GM18951 (cell line): ENCODE measurements around the gene NUDT9.
"Not testable (repeated sequence)": the region's sequence is repeated elsewhere in the genome, so short reads cannot be mapped to it uniquely, and the experiment has no call there.

ENCODE experiments used
- POLR2A ChIP-seq: IDR thresholded peaks from 4 replicates; pipeline ENCODE4 v1.6.1; 2011; ENCODE audit warnings: mild to moderate bottlenecking; ENCODE audit not compliant: insufficient read length, insufficient read depth; ENCODE audit errors: extremely low read depth
- in situ Hi-C: fragments of 300-500 bp; cut with MboI; formaldehyde crosslinking; loops from one replicate; pipeline ENCODE4 v1.12.0; 2022; ENCODE audit warnings: low sequenced_read_pairs, mixed read lengths, inconsistent platforms; ENCODE audit not compliant: unreplicated experiment

Gene NUDT9

DNA sequence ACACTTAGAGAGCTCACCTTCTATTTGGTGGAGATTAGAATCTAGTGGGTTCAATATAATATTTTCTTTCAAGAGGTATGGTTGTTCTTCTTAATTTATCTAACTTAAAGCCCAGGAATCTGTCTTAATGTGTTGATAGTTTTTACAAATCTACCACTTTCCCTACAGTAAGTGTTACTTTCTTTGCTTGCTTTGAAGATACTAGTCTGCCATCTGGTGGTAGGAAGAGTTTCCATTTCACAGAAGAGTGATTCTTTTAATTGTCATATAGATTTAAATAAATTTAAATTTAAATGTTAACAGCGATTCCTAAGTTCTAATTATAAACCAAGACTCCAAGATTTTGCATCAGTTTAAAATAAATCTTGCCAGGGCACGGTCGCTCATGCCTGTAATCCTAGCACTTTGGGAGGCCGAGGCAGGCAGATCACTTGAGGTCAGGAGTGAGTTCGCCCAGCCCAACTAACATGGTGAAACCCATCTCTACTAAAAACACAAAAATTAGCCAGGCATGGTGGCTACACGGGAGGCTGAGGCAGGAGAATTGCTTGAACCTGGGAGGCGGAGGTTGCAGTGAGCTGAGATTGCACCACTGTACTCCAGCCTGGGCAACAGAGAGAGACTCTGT, 43.5 kb downstream of the NUDT9 start:
- TF ChIP-seq POLR2A, result no peak
- in situ Hi-C loops, result loop anchor here (10.0 kb wide), 1 partner anchor 91 kb away; no protein-coding TSS in a partner anchor

- in situ Hi-C loops, result loop anchor here (10.0 kb wide), 1 partner anchor 95 kb away; no protein-coding TSS in a partner anchor
- no peak for TF ChIP-seq POLR2A
Measured at GRCh38 chr4:87469390-87469789, 47.0 kb downstream of the NUDT9 start.

- in situ Hi-C loops, result no loop called here
Measured at GRCh38 chr4:87476934-87477333, 54.6 kb downstream of the NUDT9 start.

GRCh38 chr4:87478732-87479250, 56.4 kb downstream of the NUDT9 start:
- in situ Hi-C loops, result no loop called here

More at GRCh38 chr4:87476934-87477333, 54.6 kb downstream of the NUDT9 start:
- no peak for TF ChIP-seq POLR2A

DNA sequence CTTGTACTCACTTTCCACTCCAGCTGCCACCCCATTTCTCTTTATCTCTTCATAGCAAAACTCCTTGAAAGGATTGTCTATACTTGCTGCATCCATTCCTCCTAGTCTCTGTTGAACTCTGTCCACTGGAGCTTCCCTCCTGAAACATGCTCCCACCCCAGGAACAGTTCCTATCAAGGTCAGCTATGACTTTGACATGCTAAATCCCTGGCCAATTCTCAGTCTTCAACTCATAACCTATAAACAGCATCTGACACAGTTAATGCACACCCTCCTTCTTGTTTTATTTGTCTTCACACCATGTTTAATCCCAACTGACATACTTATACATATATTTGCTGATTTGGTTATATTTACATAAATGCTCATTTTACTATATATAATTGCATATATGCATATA, 59.0 kb downstream of the NUDT9 start:
- no peak for TF ChIP-seq POLR2A
- in situ Hi-C loops, result no loop called here

More at GRCh38 chr4:87478732-87479250, 56.4 kb downstream of the NUDT9 start:
- no peak for TF ChIP-seq POLR2A

- in situ Hi-C loops, result not testable (repeated sequence)
Measured at GRCh38 chr4:87483247-87483646, 60.9 kb downstream of the NUDT9 start.

- in situ Hi-C loops, result not testable (repeated sequence)
Measured at GRCh38 chr4:87488666-87489065, 66.3 kb downstream of the NUDT9 start.

DNA sequence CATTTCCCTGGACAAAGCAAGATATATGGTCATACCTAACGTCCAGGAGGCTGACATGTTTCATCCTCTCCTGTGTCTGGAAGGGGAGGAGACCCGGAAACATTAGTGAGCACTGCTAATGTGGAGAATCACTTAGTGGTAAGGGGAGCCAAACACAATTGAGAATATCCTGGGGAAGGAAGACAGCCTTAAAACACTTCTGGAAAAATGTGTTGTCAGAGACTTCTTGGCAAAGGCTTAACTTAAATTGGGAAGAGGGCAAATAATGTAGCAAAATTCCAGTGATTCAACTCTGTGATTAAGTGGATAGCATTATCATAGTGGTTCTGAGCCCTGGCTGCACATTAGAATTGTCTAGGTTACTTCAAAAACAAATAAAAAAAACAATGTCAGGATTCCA, 67.3 kb downstream of the NUDT9 start:
- in situ Hi-C loops, result no loop called here

GRCh38 chr4:87490664-87491369, 68.4 kb downstream of the NUDT9 start:
- in situ Hi-C loops, result no loop called here
- no peak for TF ChIP-seq POLR2A

More for the DNA sequence above, 67.3 kb downstream of the NUDT9 start:
- TF ChIP-seq POLR2A, result no peak

- TF ChIP-seq POLR2A, result no peak
- in situ Hi-C loops, result no loop called here
Measured at GRCh38 chr4:87491436-87491835, 69.1 kb downstream of the NUDT9 start.

GRCh38 chr4:87491851-87492250, 69.5 kb downstream of the NUDT9 start:
- in situ Hi-C loops, result not testable (repeated sequence)

DNA sequence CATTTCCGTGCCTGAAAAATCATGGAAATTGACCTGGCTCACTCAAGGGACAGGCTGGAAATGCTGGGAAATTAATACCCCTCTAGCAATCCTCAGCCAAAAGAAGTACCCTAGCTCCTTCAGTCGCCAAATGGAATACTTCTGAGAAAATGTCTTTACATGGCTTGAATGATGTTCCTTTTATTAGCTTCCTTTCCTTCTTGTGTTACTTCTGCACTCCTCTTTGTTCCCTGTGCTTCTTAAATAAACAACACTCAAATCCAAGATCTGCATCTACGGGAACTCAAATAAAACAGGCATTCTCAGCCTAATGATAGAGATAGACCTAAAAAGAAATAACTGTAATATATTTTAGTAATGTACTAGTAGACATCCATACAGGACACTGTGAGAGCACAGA, 70.7 kb downstream of the NUDT9 start:
- no peak for TF ChIP-seq POLR2A
- in situ Hi-C loops, result no loop called here

DNA sequence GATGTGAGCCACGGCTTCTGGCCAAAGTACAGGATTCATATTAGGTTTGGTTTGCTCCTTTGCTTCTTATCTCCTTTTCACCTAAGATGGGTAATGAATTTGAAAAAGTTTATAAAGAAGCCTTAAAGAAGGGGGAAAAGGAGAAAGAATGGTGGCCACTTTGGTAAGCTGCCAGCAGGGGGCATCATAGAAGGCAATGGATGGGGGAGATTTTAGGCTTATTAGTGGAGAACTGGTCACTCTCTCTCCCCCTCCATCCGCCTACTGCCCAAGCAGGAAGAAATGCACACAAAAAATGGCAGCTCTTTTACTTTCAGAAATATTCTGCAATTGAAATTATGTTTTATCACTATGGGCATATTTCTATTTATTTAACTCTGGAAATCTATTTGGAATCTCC, 74.8 kb downstream of the NUDT9 start:
- in situ Hi-C loops, result no loop called here
- TF ChIP-seq POLR2A, result no peak

- in situ Hi-C loops, result no loop called here
- no peak for TF ChIP-seq POLR2A
Measured at GRCh38 chr4:87497578-87497977, 75.2 kb downstream of the NUDT9 start.
